DLD1 (cell line): ENCODE results near the gene SEC31A.
"Not testable (repeated sequence)": the region's sequence is repeated elsewhere in the genome, so short reads cannot be mapped to it uniquely, and the experiment has no call there.

Source experiments
- in situ Hi-C: cut with HindIII; loops from 2 replicates; pipeline ENCODE4 v1.10.0; 2017; ENCODE audit warnings: low sequenced_read_pairs

SEC31A gene

GRCh38 chr4:82850684-82851083, 40.3 kb downstream of the SEC31A start:
- in situ Hi-C loops, result no loop called here

DNA sequence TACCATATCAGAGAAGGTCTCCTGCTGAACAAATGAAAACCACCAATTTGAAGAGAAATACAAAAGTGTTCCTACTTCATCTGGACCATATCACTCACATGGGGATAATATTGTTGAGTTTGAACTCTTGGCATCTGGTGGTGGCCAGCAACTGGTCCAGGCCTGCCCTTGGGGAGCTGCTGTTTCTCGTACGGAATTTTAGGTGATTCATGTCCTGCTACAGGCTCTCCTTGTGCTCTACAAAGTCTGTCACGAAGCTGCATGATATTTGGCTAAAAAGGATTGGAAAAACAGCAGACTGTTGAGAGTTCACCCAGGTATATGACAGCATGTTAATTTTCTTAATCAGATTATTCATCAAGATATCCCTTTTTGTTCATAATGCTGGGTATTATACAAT, 42.2 kb downstream of the SEC31A start:
- in situ Hi-C loops, result no loop called here

DNA sequence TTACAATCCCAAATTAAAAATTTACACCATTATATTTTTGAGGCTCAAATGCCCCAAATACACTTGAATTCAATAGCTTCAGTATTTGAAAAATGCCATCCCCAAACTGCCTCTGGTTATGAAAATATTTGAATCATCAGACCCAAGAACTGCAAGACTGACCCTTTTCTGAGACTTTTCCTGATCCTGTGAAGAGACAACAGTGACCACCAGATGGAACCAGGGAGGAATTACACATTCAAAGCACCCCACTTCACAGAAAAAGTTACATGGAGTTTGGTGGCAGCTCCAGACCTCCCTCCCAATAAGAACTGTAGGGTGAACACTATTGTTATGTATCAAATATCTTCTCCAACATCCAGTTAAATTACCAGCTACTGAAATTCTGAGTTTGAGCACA, 48.4 kb downstream of the SEC31A start:
- in situ Hi-C loops, result no loop called here

DNA sequence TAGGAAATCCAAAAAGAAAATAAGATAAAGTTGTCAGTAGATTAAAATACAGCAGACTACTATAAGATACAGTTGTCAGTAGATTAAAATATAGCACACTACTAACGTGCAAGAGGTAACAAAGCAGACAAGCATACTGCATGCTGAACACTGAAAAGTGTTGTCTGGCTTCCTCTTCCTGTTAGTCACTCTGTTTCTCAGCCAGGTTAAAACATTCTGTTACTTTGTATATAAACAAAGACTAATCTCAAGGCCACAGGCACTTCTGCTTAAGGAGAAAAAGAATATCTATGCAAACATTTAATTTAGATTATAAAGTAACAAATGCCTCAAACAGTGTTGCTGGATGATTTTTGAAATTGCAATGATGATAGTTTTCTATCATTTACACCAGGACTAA, 51.3 kb downstream of the SEC31A start:
- in situ Hi-C loops, result no loop called here

GRCh38 chr4:82833696-82834313, 57.1 kb downstream of the SEC31A start:
- in situ Hi-C loops, result no loop called here

GRCh38 chr4:82833060-82833459, 57.9 kb downstream of the SEC31A start:
- in situ Hi-C loops, result not testable (repeated sequence)

DNA sequence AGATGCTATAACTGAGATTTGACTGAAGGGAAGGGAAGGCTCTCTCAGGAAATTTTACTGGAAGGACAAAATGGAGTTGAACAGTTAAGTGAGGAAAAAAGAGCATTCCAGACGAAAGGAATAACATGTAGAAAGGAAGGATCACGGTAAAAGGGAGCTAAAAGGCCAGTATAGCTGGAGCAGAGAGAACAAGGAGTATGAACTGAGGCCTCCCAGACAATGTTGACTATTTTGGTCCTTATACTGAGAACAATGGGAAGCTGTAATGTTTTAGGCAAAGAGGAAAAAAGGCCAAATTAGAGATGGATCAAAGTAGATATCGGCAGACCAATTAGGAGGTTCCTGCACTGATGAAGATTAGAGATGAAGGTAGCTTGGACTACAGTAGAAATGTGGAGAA, 65.5 kb downstream of the SEC31A start:
- in situ Hi-C loops, result no loop called here

DNA sequence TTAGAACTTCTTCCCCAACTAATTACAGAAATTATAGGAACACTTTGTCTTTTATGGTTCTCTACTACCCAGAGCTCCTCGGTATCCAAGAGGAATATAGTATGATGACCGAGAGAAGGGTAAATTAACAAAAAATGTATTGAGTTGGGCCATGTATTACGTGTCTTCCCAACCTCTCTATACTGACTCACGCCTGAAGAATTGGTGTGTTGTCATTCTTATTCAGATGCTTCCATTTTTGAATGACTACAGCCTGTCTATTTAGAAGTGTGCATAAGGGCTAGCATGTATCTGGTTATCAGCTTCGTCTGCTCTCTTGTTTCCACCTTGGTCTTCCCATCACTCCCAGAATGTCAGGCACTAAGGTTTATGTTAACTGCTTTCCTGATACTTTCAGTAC, 67.9 kb downstream of the SEC31A start:
- in situ Hi-C loops, result no loop called here

- in situ Hi-C loops, result no loop called here
These were observed 70.3 kb downstream of the SEC31A start for GRCh38 chr4:82820689-82821088.

- in situ Hi-C loops, result no loop called here
These were observed 72.0 kb downstream of the SEC31A start for GRCh38 chr4:82818664-82819662.

GRCh38 chr4:82816874-82817273, 74.1 kb downstream of the SEC31A start:
- in situ Hi-C loops, result not testable (repeated sequence)

DNA sequence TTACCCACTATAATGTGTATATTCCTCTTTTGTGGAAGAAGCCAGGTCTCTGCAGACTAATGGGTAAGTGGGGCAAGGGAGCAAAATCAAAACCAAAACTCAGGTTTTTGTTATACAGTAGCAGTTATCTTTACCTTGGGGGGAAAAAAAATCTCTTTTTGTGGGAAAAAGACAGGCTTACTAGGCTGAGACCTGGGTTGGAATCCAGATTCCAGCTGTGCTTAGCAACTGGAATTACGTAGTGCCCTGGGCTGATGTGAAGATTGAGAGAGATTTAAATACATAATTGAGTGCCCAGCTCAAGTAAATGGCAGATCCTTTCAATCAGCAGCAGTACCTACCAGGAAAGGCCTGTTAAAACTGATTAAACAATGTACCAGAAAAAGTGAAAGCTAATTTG, 76.9 kb downstream of the SEC31A start:
- in situ Hi-C loops, result no loop called here

DNA sequence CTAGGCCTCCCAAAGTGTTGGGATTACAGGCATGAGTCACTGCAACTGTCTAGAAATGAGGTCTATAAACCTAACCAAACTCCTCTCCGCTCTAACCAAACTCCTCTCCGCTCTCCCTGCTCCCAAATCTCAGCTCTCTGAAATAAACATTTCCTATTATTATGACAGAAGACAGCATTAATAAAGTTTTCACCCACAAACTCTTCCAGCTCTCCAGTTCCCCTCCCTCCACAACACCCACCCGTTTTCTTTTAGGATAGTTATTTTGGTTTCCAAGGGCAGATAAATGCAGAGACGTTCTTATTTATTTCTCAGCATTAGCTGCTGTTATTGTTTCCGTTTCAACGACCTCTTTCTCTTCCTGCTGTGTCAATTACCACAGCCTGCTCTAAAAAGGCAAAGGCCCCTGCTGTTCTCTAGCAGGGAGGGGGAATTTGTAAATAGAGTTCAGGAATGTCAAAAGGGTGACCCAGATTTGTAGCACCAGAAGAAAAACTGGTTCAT, 79.1 kb downstream of the SEC31A start:
- in situ Hi-C loops, result no loop called here

DNA sequence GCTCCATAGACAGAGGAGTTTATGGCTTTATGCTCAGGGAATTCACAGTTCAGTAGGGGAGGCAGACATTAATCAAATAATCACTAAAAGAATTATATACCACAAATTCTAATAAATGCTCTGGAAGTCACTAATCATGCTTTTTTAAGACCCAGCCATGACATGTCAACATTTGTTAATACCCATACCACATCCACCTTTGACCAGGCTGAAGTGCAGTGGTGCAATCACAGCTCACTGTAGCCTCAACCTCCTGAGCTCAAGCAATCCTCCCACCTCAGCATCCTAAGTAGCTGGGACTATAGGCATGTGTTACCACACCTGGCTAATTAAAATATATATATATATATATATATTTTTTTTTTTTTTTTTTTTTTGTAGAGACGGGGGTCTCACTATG, 79.6 kb downstream of the SEC31A start:
- in situ Hi-C loops, result no loop called here

GRCh38 chr4:82810176-82810575, 80.8 kb downstream of the SEC31A start:
- in situ Hi-C loops, result no loop called here

- in situ Hi-C loops, result no loop called here
These were observed 81.3 kb downstream of the SEC31A start for GRCh38 chr4:82809619-82810018.

DNA sequence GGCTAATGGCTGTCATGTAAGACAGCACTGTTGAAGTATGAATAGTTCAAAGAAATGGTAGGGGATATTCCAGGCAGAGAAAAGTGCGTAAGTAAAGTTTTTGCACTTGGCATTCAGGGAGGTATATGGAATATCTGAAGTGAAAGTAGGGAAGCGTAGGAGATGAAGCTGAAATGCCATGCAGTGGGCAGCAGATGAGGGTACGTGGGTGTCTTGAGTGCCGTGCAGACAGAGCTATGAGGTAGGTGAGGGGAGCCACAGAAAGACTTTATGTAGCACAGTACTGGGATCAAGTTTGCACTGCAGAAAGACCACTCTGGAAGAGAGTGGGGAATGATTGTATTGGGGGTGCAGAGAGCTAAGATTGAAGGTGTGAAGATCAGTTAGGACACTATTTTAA, 87.2 kb downstream of the SEC31A start:
- in situ Hi-C loops, result no loop called here

DNA sequence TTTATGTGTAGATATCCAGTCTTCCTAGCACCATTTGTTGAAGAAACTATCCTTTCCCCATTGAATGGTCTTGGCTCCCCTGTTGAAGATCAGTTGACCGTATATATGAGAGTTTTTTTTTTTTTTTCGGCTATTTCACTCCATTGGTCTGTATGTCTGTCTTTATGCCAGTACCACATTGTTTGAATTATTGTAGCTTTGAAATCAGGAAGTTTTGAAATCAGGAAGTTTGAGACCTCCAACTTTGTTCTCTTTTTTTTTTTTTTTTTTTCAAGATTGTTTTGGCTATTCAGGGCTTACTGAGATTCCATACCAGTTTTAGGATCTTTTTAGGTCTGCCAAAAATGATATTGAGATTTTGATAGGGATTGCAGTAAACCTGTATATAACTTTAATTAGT, 88.0 kb downstream of the SEC31A start:
- in situ Hi-C loops, result no loop called here

DNA sequence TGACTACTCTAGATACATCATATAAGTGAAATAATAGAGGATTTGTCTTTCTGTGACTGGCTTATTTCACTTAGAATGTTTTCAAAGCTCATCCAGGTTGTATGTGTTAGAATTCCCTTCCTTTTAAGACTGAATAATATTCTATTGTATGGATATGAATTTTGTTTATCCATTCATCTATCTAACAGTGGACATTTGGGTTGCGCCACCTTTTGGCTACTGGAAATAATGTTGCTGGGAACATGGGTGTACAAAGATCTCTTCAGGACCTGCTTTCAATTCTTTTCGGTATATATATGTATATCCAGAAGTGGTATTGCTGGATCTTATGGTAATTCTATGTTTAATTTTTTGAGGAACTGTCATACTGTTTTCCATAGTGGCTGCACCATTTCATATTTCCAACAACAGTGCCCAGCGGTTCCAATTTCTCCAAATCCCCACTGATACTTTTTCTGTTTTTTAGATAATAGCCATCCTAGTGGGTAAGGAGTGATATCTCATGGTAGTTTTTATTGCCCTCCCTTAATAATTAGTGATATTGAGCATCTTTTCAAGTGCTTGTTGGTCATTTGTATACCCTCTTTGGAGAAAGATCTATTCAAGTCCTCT, 88.9 kb downstream of the SEC31A start:
- in situ Hi-C loops, result no loop called here

- in situ Hi-C loops, result no loop called here
These were observed 91.7 kb downstream of the SEC31A start for GRCh38 chr4:82799006-82799881.
